HG03354 (cell line): ENCODE measurements around the gene COL21A1.
"Not testable (repeated sequence)": the region's sequence is repeated elsewhere in the genome, so short reads cannot be mapped to it uniquely, and the experiment has no call there.

Experiments
- ATAC-seq: cut with Tn5 transposase; IDR thresholded peaks from one replicate; pipeline ENCODE4 v1.9.1; 2021; ENCODE audit warnings: mild to moderate bottlenecking; ENCODE audit not compliant: unreplicated experiment, poor library complexity, severe bottlenecking

Gene COL21A1

DNA sequence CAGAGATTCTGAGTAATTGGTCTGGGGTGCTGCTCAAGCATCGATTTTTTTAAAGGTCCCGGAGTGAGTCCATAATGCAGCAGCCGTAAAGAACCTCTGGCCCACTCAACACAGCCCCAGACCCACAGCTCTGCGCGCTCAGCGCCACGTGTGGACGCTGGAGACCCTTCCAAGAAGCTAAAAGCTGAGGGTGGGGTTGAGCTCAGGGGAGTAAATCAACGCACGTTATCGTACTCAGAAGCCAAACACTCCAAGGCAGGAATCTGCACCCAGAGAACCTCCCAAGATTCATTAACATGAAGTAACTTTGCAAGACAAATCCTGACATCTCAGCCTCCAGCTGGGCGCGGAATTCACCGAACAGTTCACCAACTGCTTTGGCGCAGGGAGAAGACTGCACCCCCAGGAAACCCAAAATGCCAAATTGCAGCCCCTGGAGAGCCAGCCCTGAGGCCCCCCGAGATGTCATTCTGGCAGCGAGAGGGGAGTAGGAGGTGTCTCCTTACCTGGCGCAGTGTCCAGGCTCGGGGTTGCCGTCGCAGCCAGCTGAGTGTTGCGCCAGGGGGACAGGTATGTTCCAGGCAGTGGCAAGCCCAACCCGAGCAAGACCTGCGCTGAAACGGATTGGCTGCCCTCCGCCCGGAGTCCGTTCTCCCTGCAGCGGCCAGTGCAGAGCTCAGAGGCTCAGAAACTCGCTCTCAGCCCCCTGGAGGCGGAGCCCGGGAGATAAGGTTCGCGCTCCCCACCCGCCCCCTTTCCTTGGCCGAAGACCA lies at the start of gene COL21A1:
TSS of gene COL21A1 (minus strand) at position 700 of the 773 bp plus-strand sequence. CDS start 64,962 bp downstream, outside the sequence.
- ATAC-seq, result no peak

GRCh38 chr6:56293781-56294180 lies 46.4 kb upstream of the COL21A1 start:
- ATAC-seq, result no peak

- ATAC-seq, result peak; percentile 48
Measured at GRCh38 chr6:56292505-56293181, 45.3 kb upstream of the COL21A1 start.

DNA sequence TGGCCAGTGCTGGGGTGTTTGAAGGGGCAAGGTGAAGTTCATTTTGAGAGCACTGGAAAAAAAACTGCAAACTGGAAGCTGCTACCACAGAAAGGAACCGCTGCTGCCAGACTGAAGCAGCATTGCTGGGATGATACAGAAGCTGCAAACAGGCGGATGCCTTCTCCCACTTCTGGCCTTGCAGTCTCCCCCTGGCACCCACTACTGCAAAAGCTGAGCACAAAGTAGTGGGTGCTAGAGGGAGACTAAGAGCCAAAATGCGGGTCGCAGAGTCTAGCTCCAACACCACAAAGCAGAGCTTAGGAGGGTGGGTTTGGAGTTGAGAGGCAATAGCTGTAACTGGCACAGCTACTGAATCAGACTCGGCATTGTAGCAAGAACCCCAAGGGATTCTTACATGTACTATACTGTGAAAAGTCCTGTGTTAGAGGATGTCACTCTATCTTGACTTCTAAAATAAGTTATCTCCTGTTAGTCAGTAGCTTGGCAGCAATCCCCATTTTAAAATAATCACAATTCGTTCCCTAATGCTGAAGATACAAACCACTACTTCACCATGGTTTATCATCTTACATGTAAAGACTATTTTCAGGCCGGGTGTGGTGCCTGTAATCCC lies 44.0 kb upstream of the COL21A1 start:
- no peak for ATAC-seq

GRCh38 chr6:56289721-56290120 lies 42.3 kb upstream of the COL21A1 start:
- ATAC-seq, result no peak

GRCh38 chr6:56288347-56288746 lies 41.0 kb upstream of the COL21A1 start:
- ATAC-seq, result no peak

- no peak for ATAC-seq
Measured at GRCh38 chr6:56282391-56282790, 35.0 kb upstream of the COL21A1 start.

DNA sequence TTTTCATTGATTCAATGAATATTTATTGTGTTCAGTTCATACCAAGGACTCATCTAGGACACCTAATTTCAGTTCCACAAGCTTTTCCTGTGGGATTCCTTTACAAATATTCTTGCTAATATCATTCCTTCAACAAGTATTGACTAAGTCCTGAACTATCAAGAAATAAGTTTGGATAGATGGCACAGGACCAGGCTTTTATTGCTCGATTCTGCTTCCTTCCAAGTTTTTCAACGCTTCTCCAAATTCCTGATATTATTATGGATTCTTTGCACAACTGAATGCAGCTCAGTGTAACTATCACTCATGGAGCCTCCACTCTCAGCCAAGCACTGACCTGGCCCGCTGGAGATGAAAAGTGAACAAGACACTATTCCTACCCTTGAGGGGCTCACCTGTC lies 32.7 kb upstream of the COL21A1 start:
- ATAC-seq, result no peak

GRCh38 chr6:56279331-56280080 lies 32.1 kb upstream of the COL21A1 start:
- ATAC-seq, result peak; percentile 83

DNA sequence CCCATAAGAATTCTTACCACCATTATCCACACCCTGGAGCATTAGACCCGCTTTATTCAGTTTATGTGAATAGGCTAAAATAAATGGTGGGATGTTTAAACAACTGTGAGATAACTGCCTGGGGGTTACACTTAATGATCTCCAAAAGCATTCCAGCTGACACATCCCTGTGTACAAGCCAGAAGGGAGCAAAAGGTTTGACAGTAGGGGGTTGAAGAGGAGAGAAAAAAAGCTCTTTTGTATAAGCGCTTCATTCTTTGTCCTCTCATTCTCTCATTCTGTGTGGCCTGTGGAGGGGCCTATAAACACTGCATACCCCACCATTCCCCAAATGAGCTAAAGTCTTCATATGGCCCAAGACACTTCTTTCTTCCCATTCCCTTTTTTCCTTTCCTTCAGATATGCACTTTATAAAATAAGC lies 30.8 kb upstream of the COL21A1 start:
- no peak for ATAC-seq

- ATAC-seq, result no peak
Measured at GRCh38 chr6:56270812-56271441, 23.5 kb upstream of the COL21A1 start.

- ATAC-seq, result no peak
Measured at GRCh38 chr6:56268266-56268665, 20.9 kb upstream of the COL21A1 start.

DNA sequence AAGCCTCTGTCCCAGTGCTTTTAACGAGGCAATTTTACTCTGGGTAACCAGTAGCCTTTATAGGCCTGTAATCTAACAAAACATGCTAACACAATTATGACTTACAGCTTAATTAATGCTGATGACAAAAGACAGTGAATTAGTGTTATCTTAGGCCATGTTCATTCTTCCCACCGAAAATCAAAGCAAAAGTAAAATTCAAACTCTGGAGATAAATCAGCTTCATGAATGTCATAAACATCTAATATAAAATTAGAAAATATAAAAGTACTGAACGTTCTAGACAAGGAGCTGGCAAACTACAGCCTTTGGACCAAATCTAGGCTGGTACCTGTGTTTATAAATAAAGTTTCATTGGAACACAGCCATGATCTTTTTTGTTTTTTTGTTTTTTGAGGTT lies 18.6 kb upstream of the COL21A1 start:
- no peak for ATAC-seq

- no peak for ATAC-seq
Measured at GRCh38 chr6:56263596-56264315, 16.4 kb upstream of the COL21A1 start.

- not testable (repeated sequence) for ATAC-seq
Measured at GRCh38 chr6:56260593-56260992, 13.2 kb upstream of the COL21A1 start.

- ATAC-seq, result no peak
Measured at GRCh38 chr6:56259234-56260077, 12.1 kb upstream of the COL21A1 start.

- no peak for ATAC-seq
Measured at GRCh38 chr6:56255349-56255748, 8.0 kb upstream of the COL21A1 start.

- no peak for ATAC-seq
Measured at GRCh38 chr6:56250266-56250665, 2.9 kb upstream of the COL21A1 start.
